Gastrocnemius medialis (tissue), 4 donors: ENCODE data around the gene KLK13.

Experiments
- POLR2A ChIP-seq, 2 donors: fragments of 450-650 bp; IDR thresholded peaks; one replicate each; pipeline ENCODE4 v1.6.1; 2017; ENCODE audit warnings: antibody characterized with exemption in 2 of 2, mild to moderate bottlenecking in 2 of 2, moderate library complexity in 2 of 2
- TF ChIP-seq, protein P1 (sequence below), 5 experiments: fragments of 450-650 bp in 3 of 5; fragments of 200-600 bp in 2 of 5; sonication (generic) in 2 of 5; IDR thresholded peaks in 4 of 5; conservative IDR thresholded peaks in 1 of 5; 1 replicate in 4 of 5; 2 replicates in 1 of 5; pipeline ENCODE4 v1.5.1; 2016 to 2019; ENCODE audit warnings: antibody characterized with exemption in 5 of 5, mild to moderate bottlenecking in 3 of 5, moderate library complexity in 3 of 5

DNA sequence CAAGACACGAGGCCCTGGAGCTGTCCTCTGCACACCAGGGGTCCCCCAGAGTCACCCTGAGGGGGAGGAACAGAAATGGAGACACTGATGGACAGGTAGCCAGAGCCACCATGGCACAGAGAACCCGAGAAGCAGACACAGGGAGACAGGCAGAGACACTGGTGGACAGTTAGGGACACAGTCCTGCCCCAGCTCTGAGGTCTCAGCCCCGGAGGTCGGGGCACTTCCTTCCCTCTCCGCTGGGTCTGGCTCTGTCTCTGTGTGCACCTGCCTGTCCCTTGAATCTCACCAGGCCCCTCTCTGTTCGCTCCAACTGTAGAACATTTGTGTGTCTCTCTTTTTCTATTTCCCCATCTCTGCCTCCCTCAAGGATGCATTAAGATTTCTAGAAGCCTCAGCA lies 13.2 kb upstream of the KLK13 start:
- no peak for TF ChIP-seq POLR2A (IDR thresholded peaks at IDR 0.05)
- TF ChIP-seq, protein P1, sequence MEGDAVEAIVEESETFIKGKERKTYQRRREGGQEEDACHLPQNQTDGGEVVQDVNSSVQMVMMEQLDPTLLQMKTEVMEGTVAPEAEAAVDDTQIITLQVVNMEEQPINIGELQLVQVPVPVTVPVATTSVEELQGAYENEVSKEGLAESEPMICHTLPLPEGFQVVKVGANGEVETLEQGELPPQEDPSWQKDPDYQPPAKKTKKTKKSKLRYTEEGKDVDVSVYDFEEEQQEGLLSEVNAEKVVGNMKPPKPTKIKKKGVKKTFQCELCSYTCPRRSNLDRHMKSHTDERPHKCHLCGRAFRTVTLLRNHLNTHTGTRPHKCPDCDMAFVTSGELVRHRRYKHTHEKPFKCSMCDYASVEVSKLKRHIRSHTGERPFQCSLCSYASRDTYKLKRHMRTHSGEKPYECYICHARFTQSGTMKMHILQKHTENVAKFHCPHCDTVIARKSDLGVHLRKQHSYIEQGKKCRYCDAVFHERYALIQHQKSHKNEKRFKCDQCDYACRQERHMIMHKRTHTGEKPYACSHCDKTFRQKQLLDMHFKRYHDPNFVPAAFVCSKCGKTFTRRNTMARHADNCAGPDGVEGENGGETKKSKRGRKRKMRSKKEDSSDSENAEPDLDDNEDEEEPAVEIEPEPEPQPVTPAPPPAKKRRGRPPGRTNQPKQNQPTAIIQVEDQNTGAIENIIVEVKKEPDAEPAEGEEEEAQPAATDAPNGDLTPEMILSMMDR (IDR thresholded peaks at IDR 0.05 in 4 of 5, conservative IDR thresholded peaks at IDR 0.05 in 1 of 5) = no peak
